C4-2B (cell line): ENCODE measurements around the gene ALDH1A2.

Experiments used
- ZFX ChIP-seq: fragments of 450-650 bp; IDR thresholded peaks from 2 replicates; pipeline ENCODE4 v1.6.1; 2017
- TF ChIP-seq, protein P1 (sequence below): fragments of 450-650 bp; conservative IDR thresholded peaks from 2 replicates; pipeline ENCODE4 v1.5.1; 2017; ENCODE audit warnings: mild to moderate bottlenecking

DNA sequence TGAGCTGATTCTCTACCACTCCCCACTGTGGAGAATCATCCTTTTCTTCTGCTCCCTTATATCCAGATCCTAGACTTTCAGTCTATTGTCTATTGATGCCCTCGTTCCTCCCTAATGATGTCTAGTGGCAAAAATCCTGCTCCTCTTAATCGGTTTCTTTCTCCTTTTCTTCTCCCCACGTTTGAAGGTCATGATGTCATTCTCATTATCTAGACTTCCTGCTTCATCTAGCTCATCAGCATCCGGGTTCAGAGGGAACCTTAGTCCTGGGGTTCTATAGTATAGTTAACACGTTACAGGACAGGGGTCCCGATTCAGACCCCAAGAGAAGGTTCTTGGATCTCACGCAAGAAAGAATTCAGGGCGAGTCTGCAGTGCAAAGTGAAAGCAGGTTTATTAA, 14.9 kb upstream of the ALDH1A2 start:
- TF ChIP-seq, protein P1, sequence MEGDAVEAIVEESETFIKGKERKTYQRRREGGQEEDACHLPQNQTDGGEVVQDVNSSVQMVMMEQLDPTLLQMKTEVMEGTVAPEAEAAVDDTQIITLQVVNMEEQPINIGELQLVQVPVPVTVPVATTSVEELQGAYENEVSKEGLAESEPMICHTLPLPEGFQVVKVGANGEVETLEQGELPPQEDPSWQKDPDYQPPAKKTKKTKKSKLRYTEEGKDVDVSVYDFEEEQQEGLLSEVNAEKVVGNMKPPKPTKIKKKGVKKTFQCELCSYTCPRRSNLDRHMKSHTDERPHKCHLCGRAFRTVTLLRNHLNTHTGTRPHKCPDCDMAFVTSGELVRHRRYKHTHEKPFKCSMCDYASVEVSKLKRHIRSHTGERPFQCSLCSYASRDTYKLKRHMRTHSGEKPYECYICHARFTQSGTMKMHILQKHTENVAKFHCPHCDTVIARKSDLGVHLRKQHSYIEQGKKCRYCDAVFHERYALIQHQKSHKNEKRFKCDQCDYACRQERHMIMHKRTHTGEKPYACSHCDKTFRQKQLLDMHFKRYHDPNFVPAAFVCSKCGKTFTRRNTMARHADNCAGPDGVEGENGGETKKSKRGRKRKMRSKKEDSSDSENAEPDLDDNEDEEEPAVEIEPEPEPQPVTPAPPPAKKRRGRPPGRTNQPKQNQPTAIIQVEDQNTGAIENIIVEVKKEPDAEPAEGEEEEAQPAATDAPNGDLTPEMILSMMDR: no peak
- no peak for TF ChIP-seq ZFX
